MM.1S (cell line): ENCODE results near the gene REG1A.

ENCODE experiments used
- DNase-seq: peaks from one replicate; pipeline ENCODE4 v3.0.0-alpha.2; 2015
- H2AFZ ChIP-seq: fragments of 300-600 bp; sonication (generic); 2 replicates; pipeline ENCODE4 v1.6.0; 2016; ENCODE audit warnings: antibody characterized with exemption, low read length
- H3F3A ChIP-seq: fragments of 300-600 bp; sonication (generic); 2 replicates; pipeline ENCODE4 v1.6.1; 2016; ENCODE audit warnings: mild to moderate bottlenecking, antibody characterized with exemption, low read length, moderate library complexity, mixed read lengths; ENCODE audit not compliant: insufficient read depth
- H3K27ac ChIP-seq: fragments of 300-600 bp; sonication (generic); 2 replicates; pipeline ENCODE4 v1.5.1; 2016; ENCODE audit warnings: mild to moderate bottlenecking, low read length
- H3K27me3 ChIP-seq: fragments of 300-600 bp; sonication (generic); replicated peaks from 2 replicates; pipeline ENCODE4 v1.6.0; 2016; ENCODE audit warnings: low read length; ENCODE audit not compliant: insufficient read depth
- H3K36me3 ChIP-seq: fragments of 300-600 bp; sonication (generic); replicated peaks from 2 replicates; pipeline ENCODE4 v1.6.1; 2016; ENCODE audit warnings: mild to moderate bottlenecking, low read length, mixed read lengths; ENCODE audit not compliant: insufficient read depth
- H3K4me1 ChIP-seq: fragments of 300-600 bp; sonication (generic); 2 replicates; pipeline ENCODE4 v1.6.1; 2016; ENCODE audit warnings: low read length, mixed read lengths
- H3K4me2 ChIP-seq: fragments of 300-600 bp; sonication (generic); 2 replicates; pipeline ENCODE4 v1.6.0; 2016; ENCODE audit warnings: low read depth, low read length
- H3K4me3 ChIP-seq: fragments of 300-600 bp; sonication (generic); 2 replicates; pipeline ENCODE4 v1.5.1; 2016; ENCODE audit warnings: low read length, mixed read lengths
- H3K79me2 ChIP-seq: fragments of 300-600 bp; sonication (generic); 2 replicates; pipeline ENCODE4 v1.6.1; 2016; ENCODE audit warnings: mixed run types, low read length, mixed read lengths
- H3K9ac ChIP-seq: fragments of 300-600 bp; sonication (generic); 2 replicates; pipeline ENCODE4 v1.6.1; 2016; ENCODE audit warnings: low read length, mixed read lengths
- H3K9me2 ChIP-seq: fragments of 300-600 bp; sonication (generic); replicated peaks from 2 replicates; pipeline ENCODE4 v1.6.1; 2016; ENCODE audit warnings: mild to moderate bottlenecking, low read length, mixed read lengths; ENCODE audit not compliant: insufficient read depth
- H3K9me3 ChIP-seq: fragments of 300-600 bp; sonication (generic); replicated peaks from 2 replicates; pipeline ENCODE4 v1.6.1; 2016; ENCODE audit warnings: mild to moderate bottlenecking, low read length, mixed read lengths; ENCODE audit not compliant: insufficient read depth
- H4K20me1 ChIP-seq: fragments of 300-600 bp; sonication (generic); 2 replicates; pipeline ENCODE4 v1.6.1; 2016; ENCODE audit warnings: mild to moderate bottlenecking, low read length, moderate library complexity, mixed read lengths; ENCODE audit not compliant: insufficient read depth
- CTCF ChIP-seq: fragments of 300-600 bp; sonication (generic); IDR thresholded peaks from 2 replicates; pipeline ENCODE4 v1.5.1; 2016; ENCODE audit warnings: antibody characterized with exemption, low read length, mixed read lengths
- EZH2 ChIP-seq: fragments of 300-600 bp; sonication (generic); optimal IDR thresholded peaks from 2 replicates; pipeline ENCODE3; 2017; ENCODE audit warnings: low read depth, mild to moderate bottlenecking, antibody characterized with exemption, low read length, mixed read lengths
- EZH2phosphoT487 ChIP-seq: fragments of 300-600 bp; sonication (generic); IDR thresholded peaks from 2 replicates; pipeline ENCODE4 v1.6.1; 2018; ENCODE audit warnings: antibody characterized with exemption, low read length

REG1A gene

GRCh38 chr2:79101024-79101423, 19.3 kb upstream of the REG1A start:
- Histone ChIP-seq H3K4me1 (no peaks in the 10 kb centered on the region), H3K27me3 (no peaks in the 10 kb centered on the region), H3K9me2 (no peaks in the 10 kb centered on the region), H3K79me2 (no peaks in the 10 kb centered on the region), H3K4me3 (no peak overlapping the region), H3F3A (no peaks in the 10 kb centered on the region), H3K4me2 (no peak overlapping the region), H4K20me1 (no peaks in the 10 kb centered on the region), H3K9ac (no peak overlapping the region), H3K36me3 (no peaks in the 10 kb centered on the region), H3K27ac (no peak overlapping the region), H2AFZ (no peak overlapping the region), H3K9me3 (no peaks in the 10 kb centered on the region)
- DNase-seq = no peak
- no peak for TF ChIP-seq EZH2phosphoT487
- TF ChIP-seq CTCF = no peak
- TF ChIP-seq EZH2 = no peak

GRCh38 chr2:79103214-79103613, 17.1 kb upstream of the REG1A start:
- Histone ChIP-seq H2AFZ (no peak overlapping the region), H3K4me3 (no peak overlapping the region), H3K9ac (no peak overlapping the region), H3K36me3 (no peaks in the 10 kb centered on the region), H3K27me3 (no peaks in the 10 kb centered on the region), H3K4me2 (no peak overlapping the region), H3K9me3 (no peaks in the 10 kb centered on the region), H4K20me1 (no peaks in the 10 kb centered on the region), H3K9me2 (no peaks in the 10 kb centered on the region), H3K4me1 (no peaks in the 10 kb centered on the region), H3F3A (no peaks in the 10 kb centered on the region), H3K27ac (no peak overlapping the region), H3K79me2 (no peaks in the 10 kb centered on the region)
- no peak for DNase-seq
- no peak for TF ChIP-seq EZH2phosphoT487
- TF ChIP-seq CTCF = no peak

- no peak overlapping the region for H3K27ac ChIP-seq
- no peaks in the 10 kb centered on the region for H3K9me3 ChIP-seq
- H4K20me1 ChIP-seq = no peaks in the 10 kb centered on the region
- no peaks in the 10 kb centered on the region for H3K27me3 ChIP-seq
- no peak overlapping the region for H2AFZ ChIP-seq
- DNase-seq = no peak
- no peaks in the 10 kb centered on the region for H3K36me3 ChIP-seq
- no peak overlapping the region for H3K4me2 ChIP-seq
- no peak overlapping the region for H3K9ac ChIP-seq
- no peaks in the 10 kb centered on the region for H3F3A ChIP-seq
- TF ChIP-seq EZH2 (no peak), CTCF (no peak), EZH2phosphoT487 (no peak)
- H3K79me2 ChIP-seq = no peaks in the 10 kb centered on the region
- H3K4me3 ChIP-seq = no peak overlapping the region
- no peaks in the 10 kb centered on the region for H3K9me2 ChIP-seq
- H3K4me1 ChIP-seq = no peaks in the 10 kb centered on the region
These were observed 15.0 kb upstream of the REG1A start for GRCh38 chr2:79105259-79105658.
